Hepatocyte (in vitro differentiated cells): ENCODE data around the gene ENPP4. TPM values are rescaled to one million over a fixed set of nuclear protein-coding genes. Genes with fewer than 3 reads are reported as not detected.

Experiments
- DNase-seq: peaks from one replicate; pipeline ENCODE4 v3.0.0-alpha.2; 2016; ENCODE audit warnings: low spot score
- H2AFZ ChIP-seq: fragments of 200-600 bp; sonication (generic); 2 replicates; pipeline ENCODE4 v1.6.0; 2016; ENCODE audit warnings: antibody characterized with exemption, mild to moderate bottlenecking
- H3K27ac ChIP-seq: fragments of 200-600 bp; sonication (generic); 2 replicates; pipeline ENCODE4 v1.5.1; 2016; ENCODE audit warnings: mild to moderate bottlenecking
- H3K27me3 ChIP-seq: fragments of 200-600 bp; sonication (generic); 2 replicates; pipeline ENCODE4 v1.6.1; 2016
- H3K36me3 ChIP-seq: fragments of 200-600 bp; sonication (generic); replicated peaks from 2 replicates; pipeline ENCODE4 v1.5.1; 2016; ENCODE audit warnings: low read depth; ENCODE audit not compliant: insufficient read depth
- H3K4me1 ChIP-seq: fragments of 200-600 bp; sonication (generic); 2 replicates; pipeline ENCODE4 v1.5.1; 2016; ENCODE audit warnings: mild to moderate bottlenecking, moderate library complexity; ENCODE audit not compliant: insufficient read depth
- H3K4me2 ChIP-seq: fragments of 200-600 bp; sonication (generic); 2 replicates; pipeline ENCODE4 v1.6.0; 2016
- H3K4me3 ChIP-seq: fragments of 200-600 bp; sonication (generic); 2 replicates; pipeline ENCODE4 v1.5.1; 2016; ENCODE audit warnings: mild to moderate bottlenecking
- H3K79me2 ChIP-seq: fragments of 200-600 bp; sonication (generic); 2 replicates; pipeline ENCODE4 v1.6.0; 2017; ENCODE audit warnings: mild to moderate bottlenecking
- H3K9me2 ChIP-seq: fragments of 200-600 bp; sonication (generic); replicated peaks from 2 replicates; pipeline ENCODE4 v1.6.0; 2017; ENCODE audit warnings: mild to moderate bottlenecking; ENCODE audit not compliant: insufficient read depth
- H3K9me3 ChIP-seq: fragments of 200-600 bp; sonication (generic); 2 replicates; pipeline ENCODE4 v1.5.1; 2016; ENCODE audit warnings: low read depth, mild to moderate bottlenecking
- H4K20me1 ChIP-seq: fragments of 200-600 bp; sonication (generic); 2 replicates; pipeline ENCODE4 v1.6.0; 2016; ENCODE audit warnings: mild to moderate bottlenecking; ENCODE audit not compliant: insufficient read depth, poor library complexity, severe bottlenecking
- EZH2 ChIP-seq: fragments of 200-600 bp; sonication (generic); IDR thresholded peaks from 2 replicates; pipeline ENCODE4 v1.6.1; 2016; ENCODE audit warnings: antibody characterized with exemption, mild to moderate bottlenecking, borderline replicate concordance
- EZH2phosphoT487 ChIP-seq: fragments of 200-600 bp; sonication (generic); IDR thresholded peaks from one replicate; pipeline ENCODE4 v1.6.1; 2018; ENCODE audit warnings: antibody characterized with exemption, mild to moderate bottlenecking, low read depth, moderate library complexity; ENCODE audit not compliant: unreplicated experiment, severe bottlenecking
- WGBS: methylation state at CpG from one replicate; pipeline ENCODE4 v1.1.6; 2016; ENCODE audit warnings: low lambda C conversion rate; ENCODE audit errors: missing lambda C conversion rate; 5-methylcytosine and 5-hydroxymethylcytosine counted together
- polyA plus RNA-seq: library from polyadenylated mRNA; unstranded; fragments of >200 nt; fragmentation: Nextera tagmentation; extraction: Ambion mirVana; gene quantifications from 2 replicates; pipeline ENCODE4 v1.2.1, GENCODE V29; 2016
- total RNA-seq: library from RNA; depleted of rRNA; stranded (reverse); fragments of >200 nt; gene quantifications from 2 replicates; pipeline ENCODE4 v1.2.3, GENCODE V29; 2014
- TF ChIP-seq, protein P1 (sequence below): fragments of 200-600 bp; sonication (generic); IDR thresholded peaks from 2 replicates; pipeline ENCODE4 v1.5.1; 2016; ENCODE audit warnings: antibody characterized with exemption, mild to moderate bottlenecking; ENCODE audit not compliant: poor library complexity

ENPP4 gene
- total and polyA plus RNA-seq, 2 experiments from 2014 or later, result 3.5 to 12.2 TPM

GRCh38 chr6:46190889-46191288 lies 61.1 kb downstream of the ENPP4 start:
- no peaks in the 10 kb centered on the region for H3K27me3 ChIP-seq
- DNase-seq, result no peak
- WGBS, result 92% methylated on average over 4 of the region's 4 CpGs

DNA sequence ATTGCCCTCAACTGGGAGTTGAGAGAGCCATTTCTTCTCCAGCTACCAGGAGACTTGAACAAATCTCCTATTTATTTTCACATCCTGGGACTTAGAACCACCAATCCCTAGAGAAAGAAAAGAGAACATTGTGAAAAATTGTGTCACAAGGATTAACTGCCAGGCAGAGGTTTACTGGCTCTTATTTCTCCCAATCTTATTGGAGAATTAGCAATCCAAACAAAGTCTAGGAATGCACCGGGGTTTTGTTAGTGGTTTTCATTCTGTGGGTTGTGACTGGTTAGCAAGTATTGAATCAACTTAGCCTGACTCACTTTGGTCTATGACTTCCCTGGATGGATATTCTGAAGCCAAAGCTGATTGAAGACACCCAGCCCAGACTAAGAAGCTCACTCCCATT lies 62.2 kb downstream of the ENPP4 start:
- Histone ChIP-seq H3K27me3 (no peaks in the 10 kb centered on the region), H3K9me3 (no peaks in the 10 kb centered on the region), H4K20me1 (no peaks in the 10 kb centered on the region), H3K27ac (no peak overlapping the region), H3K79me2 (no peaks in the 10 kb centered on the region), H2AFZ (no peak overlapping the region), H3K36me3 (no peaks in the 10 kb centered on the region), H3K4me2 (no peak overlapping the region), H3K9me2 (no peaks in the 10 kb centered on the region), H3K4me3 (no peak overlapping the region), H3K4me1 (no peaks in the 10 kb centered on the region)
- WGBS, result 40% methylated on average over 1 of the region's 1 CpG
- no peak for TF ChIP-seq EZH2
- TF ChIP-seq, protein P1, sequence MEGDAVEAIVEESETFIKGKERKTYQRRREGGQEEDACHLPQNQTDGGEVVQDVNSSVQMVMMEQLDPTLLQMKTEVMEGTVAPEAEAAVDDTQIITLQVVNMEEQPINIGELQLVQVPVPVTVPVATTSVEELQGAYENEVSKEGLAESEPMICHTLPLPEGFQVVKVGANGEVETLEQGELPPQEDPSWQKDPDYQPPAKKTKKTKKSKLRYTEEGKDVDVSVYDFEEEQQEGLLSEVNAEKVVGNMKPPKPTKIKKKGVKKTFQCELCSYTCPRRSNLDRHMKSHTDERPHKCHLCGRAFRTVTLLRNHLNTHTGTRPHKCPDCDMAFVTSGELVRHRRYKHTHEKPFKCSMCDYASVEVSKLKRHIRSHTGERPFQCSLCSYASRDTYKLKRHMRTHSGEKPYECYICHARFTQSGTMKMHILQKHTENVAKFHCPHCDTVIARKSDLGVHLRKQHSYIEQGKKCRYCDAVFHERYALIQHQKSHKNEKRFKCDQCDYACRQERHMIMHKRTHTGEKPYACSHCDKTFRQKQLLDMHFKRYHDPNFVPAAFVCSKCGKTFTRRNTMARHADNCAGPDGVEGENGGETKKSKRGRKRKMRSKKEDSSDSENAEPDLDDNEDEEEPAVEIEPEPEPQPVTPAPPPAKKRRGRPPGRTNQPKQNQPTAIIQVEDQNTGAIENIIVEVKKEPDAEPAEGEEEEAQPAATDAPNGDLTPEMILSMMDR, result no peak
- TF ChIP-seq EZH2phosphoT487, result no peak
- DNase-seq, result no peak

More at GRCh38 chr6:46190889-46191288, 61.1 kb downstream of the ENPP4 start:
- Histone ChIP-seq H4K20me1 (no peaks in the 10 kb centered on the region), H3K27ac (no peak overlapping the region), H3K36me3 (no peaks in the 10 kb centered on the region), H3K4me1 (peaks cover 3% of the 10 kb centered on the region), H3K4me3 (no peak overlapping the region), H2AFZ (no peak overlapping the region), H3K4me2 (no peak overlapping the region), H3K9me2 (no peaks in the 10 kb centered on the region), H3K79me2 (no peaks in the 10 kb centered on the region), H3K9me3 (no peaks in the 10 kb centered on the region)
- TF ChIP-seq EZH2phosphoT487 (no peak), EZH2 (no peak)
- TF ChIP-seq, protein P1, result no peak

Other genes starting within 250 kb of the ENPP4 start
- 12.1 and 12.9 TPM in 2 replicates for gene CLIC5, start 114.1 kb upstream of the ENPP4 start, total RNA-seq
- gene CLIC5, start 114.1 kb upstream of the ENPP4 start, polyA plus RNA-seq, result 6.0 and 10.1 TPM in 2 replicates
- 11.5 and 16.9 TPM in 2 replicates for gene ENPP5, start 41.0 kb downstream of the ENPP4 start, total RNA-seq
- 6.7 and 7.0 TPM in 2 replicates for gene ENPP5, start 41.0 kb downstream of the ENPP4 start, polyA plus RNA-seq